ENCODE measurements around the gene OR9Q1. TPM values are rescaled to one million over a fixed set of nuclear protein-coding genes. Genes with fewer than 3 reads are reported as not detected.

The OR9Q1 gene
- total and polyA plus RNA-seq, 2 of the 13 experiments (the other 11 are each of a cell fraction or from before 2014, with no cell fraction given), result not detected

GRCh38 chr11:57979532-57980079 is 44.1 kb upstream of the OR9Q1 start (continued):
- TF ChIP-seq SOX13 (IDR thresholded peaks at IDR 0.05), result no peak
- peak in 1 of 2 experiments; percentile 46; a peak in 1 of 4 replicates for TF ChIP-seq SOX13 (CRISPR knock-in tag; conservative IDR thresholded peaks at IDR 0.05 in 1 of 2, IDR thresholded peaks at IDR 0.05 in 1 of 2)
- no peak for TF ChIP-seq GTF2F1 (IDR thresholded peaks at IDR 0.05; ENCODE audit: low read length)
- no peak for TF ChIP-seq FUBP1 (CRISPR knock-in tag; IDR thresholded peaks at IDR 0.05; ENCODE audit: borderline replicate concordance)
- no peak for TF ChIP-seq ZNF121 (CRISPR knock-in tag; IDR thresholded peaks at IDR 0.05)
- TF ChIP-seq KLF12 (CRISPR knock-in tag; IDR thresholded peaks at IDR 0.05; ENCODE audit: borderline replicate concordance), result no peak
- TF ChIP-seq HMG20B (CRISPR knock-in tag; conservative IDR thresholded peaks at IDR 0.05), result no peak
- no peak for TF ChIP-seq NFE2L1 (CRISPR knock-in tag; IDR thresholded peaks at IDR 0.05; ENCODE audit: borderline replicate concordance)
- no peak for TF ChIP-seq TGIF2 (CRISPR knock-in tag; IDR thresholded peaks at IDR 0.05)
- no peak for TF ChIP-seq MAFG (CRISPR knock-in tag; IDR thresholded peaks at IDR 0.05)
- no peak for TF ChIP-seq HNF1B (CRISPR knock-in tag; IDR thresholded peaks at IDR 0.05)
- TF ChIP-seq NR2F6 (IDR thresholded peaks at IDR 0.05), result peak; percentile 67
- no peak for TF ChIP-seq NR2F6 (CRISPR knock-in tag; IDR thresholded peaks at IDR 0.05)
- no peak for TF ChIP-seq RORA (CRISPR knock-in tag; IDR thresholded peaks at IDR 0.05)
- TF ChIP-seq NCOA1 (CRISPR knock-in tag; IDR thresholded peaks at IDR 0.05), result no peak
- no peak for TF ChIP-seq NAIF1 (CRISPR knock-in tag; IDR thresholded peaks at IDR 0.05; ENCODE audit: borderline replicate concordance)
- TF ChIP-seq MEIS1 (CRISPR knock-in tag; IDR thresholded peaks at IDR 0.05; ENCODE audit: borderline replicate concordance), result no peak
- TF ChIP-seq ZIK1 (CRISPR knock-in tag; IDR thresholded peaks at IDR 0.05; ENCODE audit: borderline replicate concordance, low read depth), result no peak
- no peak for TF ChIP-seq ZXDC (CRISPR knock-in tag; IDR thresholded peaks at IDR 0.05)
- TF ChIP-seq GATA4 (IDR thresholded peaks at IDR 0.05; ENCODE audit: borderline replicate concordance, low read depth), result 0 out of 2 replicates have a peak, but pooled peaks have one; percentile 25
- TF ChIP-seq PATZ1 (CRISPR knock-in tag; IDR thresholded peaks at IDR 0.05), result no peak
- TF ChIP-seq TSC22D2 (CRISPR knock-in tag; IDR thresholded peaks at IDR 0.05; ENCODE audit: borderline replicate concordance), result no peak
